K562 (cell line): ENCODE data around the gene LCE2B.
"Not testable (repeated sequence)": the region's sequence is repeated elsewhere in the genome, so short reads cannot be mapped to it uniquely, and the experiment has no call there.

ENCODE experiments used
- BCL6 ChIP-seq: fragments of 250-450 bp; sonication (Bioruptor Pico); IDR thresholded peaks from 2 replicates; pipeline ENCODE4 v1.4.0; 2020
- CEBPG ChIP-seq, 3 experiments: fragments of 200-800 bp in 1 of 3; sonication (Bioruptor generic) in 1 of 3; sonication (generic) in 1 of 3; formaldehyde crosslinking in 1 of 3; IDR thresholded peaks in 2 of 3; conservative IDR thresholded peaks in 1 of 3; 2 replicates each; pipeline versions ENCODE4 v1.6.1 to v1.8.0; 2016 to 2022; ENCODE audit warnings: missing compliant biosample characterization in 2 of 3, missing genetic modification characterization in 2 of 3, mild to moderate bottlenecking in 1 of 3, missing genetic modification reagents in 1 of 3
- EHMT2 ChIP-seq: fragments of 450-650 bp; IDR thresholded peaks from 2 replicates; pipeline ENCODE4 v1.6.1; 2018; ENCODE audit warnings: antibody characterized with exemption
- EZH2 ChIP-seq: IDR thresholded peaks from 2 replicates; pipeline ENCODE4 v1.6.1; 2012; ENCODE audit warnings: low read depth, mild to moderate bottlenecking, inconsistent platforms, low read length, borderline replicate concordance
- L3MBTL2 ChIP-seq: fragments of 450-650 bp; IDR thresholded peaks from 2 replicates; pipeline ENCODE4 v1.6.1; 2016; ENCODE audit warnings: mild to moderate bottlenecking, moderate library complexity
- POLR2A ChIP-seq: fragments of 450-650 bp; conservative IDR thresholded peaks from 2 replicates; pipeline ENCODE4 v1.6.1; 2016
- POU5F1 ChIP-seq: fragments of 150-350 bp; IDR thresholded peaks from 2 replicates; pipeline ENCODE4 v1.6.1; 2014; ENCODE audit warnings: borderline replicate concordance, low read length, low read depth, mild to moderate bottlenecking; ENCODE audit not compliant: partially characterized antibody
- YY1 ChIP-seq, 3 experiments: IDR thresholded peaks; 2 replicates each; pipeline ENCODE4 v1.6.1; 2011; ENCODE audit warnings: low read length in 2 of 3, mild to moderate bottlenecking in 2 of 3, moderate library complexity in 2 of 3, borderline replicate concordance in 1 of 3, control low read depth in 1 of 3, low read depth in 1 of 3; ENCODE audit not compliant: insufficient read depth in 3 of 3, insufficient replicate concordance in 2 of 3, control insufficient read depth in 1 of 3, insufficient read length in 1 of 3; ENCODE audit errors: extremely low read depth in 1 of 3
- ZNF197 ChIP-seq: fragments of 200-800 bp; sonication (Bioruptor generic); IDR thresholded peaks from 2 replicates; pipeline ENCODE4 v1.6.1; 2016; ENCODE audit warnings: low read depth, missing genetic modification characterization, missing compliant biosample characterization
- ZNF77 ChIP-seq: fragments of 250-450 bp; sonication (Bioruptor Pico); IDR thresholded peaks from 2 replicates; pipeline ENCODE4 v1.5.0; 2020
- ZZZ3 ChIP-seq: fragments of 450-650 bp; IDR thresholded peaks from 2 replicates; pipeline ENCODE4 v1.6.1; 2016; ENCODE audit warnings: antibody characterized with exemption, mild to moderate bottlenecking, moderate library complexity
- TF ChIP-seq, protein P1 (sequence below), 2 experiments: fragments of 200-800 bp in 1 of 2; sonication (Bioruptor generic) in 1 of 2; sonication (generic) in 1 of 2; formaldehyde crosslinking in 1 of 2; IDR thresholded peaks in 1 of 2; conservative IDR thresholded peaks in 1 of 2; 2 replicates each; pipeline versions ENCODE4 v1.5.0 to v1.6.1; 2016 to 2020; ENCODE audit warnings: missing compliant biosample characterization in 1 of 2, missing genetic modification characterization in 1 of 2, missing genetic modification reagents in 1 of 2
- TF ChIP-seq, protein P2 (sequence below): sonication (generic); formaldehyde crosslinking; IDR thresholded peaks from 2 replicates; pipeline ENCODE4 v1.8.0; 2023; ENCODE audit warnings: missing genetic modification reagents, mild to moderate bottlenecking, borderline replicate concordance

DNA sequence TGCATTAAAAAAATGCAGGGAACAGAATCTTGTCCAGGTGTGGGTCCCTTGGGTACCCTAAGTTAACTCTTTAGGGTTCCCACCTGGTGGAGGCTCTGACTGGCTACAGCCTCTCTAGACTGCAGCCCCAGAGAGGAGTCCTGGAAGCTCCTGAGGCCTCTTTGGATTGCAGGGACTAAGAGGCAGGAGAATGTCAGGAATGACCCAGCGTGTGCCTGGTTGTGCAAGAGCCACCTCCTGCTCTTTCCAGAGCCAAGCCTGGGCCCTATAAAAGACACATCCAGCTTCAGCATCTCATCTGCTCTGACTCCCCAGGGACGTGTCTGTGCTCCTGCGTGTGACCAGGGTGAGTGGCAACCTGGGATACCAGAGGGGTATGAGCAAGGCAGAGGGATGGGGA is 10.9 kb upstream of the LCE2B start, which contains the start of gene LCE2C:
- TF ChIP-seq BCL6; L3MBTL2; EZH2; ZZZ3; POLR2A; YY1 (IDR thresholded peaks at IDR 0.05; ENCODE audit: borderline replicate concordance in 1 of 3, control insufficient read depth in 1 of 3, extremely low read depth in 1 of 3, insufficient read depth in 3 of 3, insufficient read length in 1 of 3, insufficient replicate concordance in 2 of 3, low read depth in 1 of 3, low read length in 2 of 3); CEBPG (CRISPR knock-in tag; IDR thresholded peaks at IDR 0.05); CEBPG (tag; conservative IDR thresholded peaks at IDR 0.05 in 1 of 2, IDR thresholded peaks at IDR 0.05 in 1 of 2); ZNF77; EHMT2; POU5F1; ZNF197: not testable (repeated sequence)
- TF ChIP-seq, protein P1, sequence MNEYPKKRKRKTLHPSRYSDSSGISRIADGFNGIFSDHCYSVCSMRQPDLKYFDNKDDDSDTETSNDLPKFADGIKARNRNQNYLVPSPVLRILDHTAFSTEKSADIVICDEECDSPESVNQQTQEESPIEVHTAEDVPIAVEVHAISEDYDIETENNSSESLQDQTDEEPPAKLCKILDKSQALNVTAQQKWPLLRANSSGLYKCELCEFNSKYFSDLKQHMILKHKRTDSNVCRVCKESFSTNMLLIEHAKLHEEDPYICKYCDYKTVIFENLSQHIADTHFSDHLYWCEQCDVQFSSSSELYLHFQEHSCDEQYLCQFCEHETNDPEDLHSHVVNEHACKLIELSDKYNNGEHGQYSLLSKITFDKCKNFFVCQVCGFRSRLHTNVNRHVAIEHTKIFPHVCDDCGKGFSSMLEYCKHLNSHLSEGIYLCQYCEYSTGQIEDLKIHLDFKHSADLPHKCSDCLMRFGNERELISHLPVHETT (CRISPR knock-in tag; conservative IDR thresholded peaks at IDR 0.05 in 1 of 2, IDR thresholded peaks at IDR 0.05 in 1 of 2), result not testable (repeated sequence)
- TF ChIP-seq, protein P2, sequence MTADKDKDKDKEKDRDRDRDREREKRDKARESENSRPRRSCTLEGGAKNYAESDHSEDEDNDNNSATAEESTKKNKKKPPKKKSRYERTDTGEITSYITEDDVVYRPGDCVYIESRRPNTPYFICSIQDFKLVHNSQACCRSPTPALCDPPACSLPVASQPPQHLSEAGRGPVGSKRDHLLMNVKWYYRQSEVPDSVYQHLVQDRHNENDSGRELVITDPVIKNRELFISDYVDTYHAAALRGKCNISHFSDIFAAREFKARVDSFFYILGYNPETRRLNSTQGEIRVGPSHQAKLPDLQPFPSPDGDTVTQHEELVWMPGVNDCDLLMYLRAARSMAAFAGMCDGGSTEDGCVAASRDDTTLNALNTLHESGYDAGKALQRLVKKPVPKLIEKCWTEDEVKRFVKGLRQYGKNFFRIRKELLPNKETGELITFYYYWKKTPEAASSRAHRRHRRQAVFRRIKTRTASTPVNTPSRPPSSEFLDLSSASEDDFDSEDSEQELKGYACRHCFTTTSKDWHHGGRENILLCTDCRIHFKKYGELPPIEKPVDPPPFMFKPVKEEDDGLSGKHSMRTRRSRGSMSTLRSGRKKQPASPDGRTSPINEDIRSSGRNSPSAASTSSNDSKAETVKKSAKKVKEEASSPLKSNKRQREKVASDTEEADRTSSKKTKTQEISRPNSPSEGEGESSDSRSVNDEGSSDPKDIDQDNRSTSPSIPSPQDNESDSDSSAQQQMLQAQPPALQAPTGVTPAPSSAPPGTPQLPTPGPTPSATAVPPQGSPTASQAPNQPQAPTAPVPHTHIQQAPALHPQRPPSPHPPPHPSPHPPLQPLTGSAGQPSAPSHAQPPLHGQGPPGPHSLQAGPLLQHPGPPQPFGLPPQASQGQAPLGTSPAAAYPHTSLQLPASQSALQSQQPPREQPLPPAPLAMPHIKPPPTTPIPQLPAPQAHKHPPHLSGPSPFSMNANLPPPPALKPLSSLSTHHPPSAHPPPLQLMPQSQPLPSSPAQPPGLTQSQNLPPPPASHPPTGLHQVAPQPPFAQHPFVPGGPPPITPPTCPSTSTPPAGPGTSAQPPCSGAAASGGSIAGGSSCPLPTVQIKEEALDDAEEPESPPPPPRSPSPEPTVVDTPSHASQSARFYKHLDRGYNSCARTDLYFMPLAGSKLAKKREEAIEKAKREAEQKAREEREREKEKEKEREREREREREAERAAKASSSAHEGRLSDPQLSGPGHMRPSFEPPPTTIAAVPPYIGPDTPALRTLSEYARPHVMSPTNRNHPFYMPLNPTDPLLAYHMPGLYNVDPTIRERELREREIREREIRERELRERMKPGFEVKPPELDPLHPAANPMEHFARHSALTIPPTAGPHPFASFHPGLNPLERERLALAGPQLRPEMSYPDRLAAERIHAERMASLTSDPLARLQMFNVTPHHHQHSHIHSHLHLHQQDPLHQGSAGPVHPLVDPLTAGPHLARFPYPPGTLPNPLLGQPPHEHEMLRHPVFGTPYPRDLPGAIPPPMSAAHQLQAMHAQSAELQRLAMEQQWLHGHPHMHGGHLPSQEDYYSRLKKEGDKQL, result not testable (repeated sequence)
